GM10248 (cell line): ENCODE results near the gene GPR180.

Experiments used
- CTCF ChIA-PET: fragments of 300-600 bp; sonication (Branson Sonifier 250); formaldehyde crosslinking; extraction: SDS; loops from one replicate; lab custom pipeline; 2021; ENCODE audit warnings: antibody characterized with exemption; lab: Yijun Ruan, JAX
- POLR2A ChIA-PET: fragments of 350-650 bp; sonication (Branson Sonifier 250); formaldehyde crosslinking; extraction: SDS; loops from one replicate; lab custom pipeline; 2020; ENCODE audit warnings: antibody characterized with exemption; lab: Yijun Ruan, JAX
- DNase-seq: peaks from one replicate; pipeline ENCODE4 v3.0.0; 2012; ENCODE audit errors: extremely low spot score
- TF ChIP-seq, protein P1 (sequence below): IDR thresholded peaks from 2 replicates; pipeline ENCODE4 v1.5.1; 2012; ENCODE audit warnings: mild to moderate bottlenecking, low read depth; ENCODE audit errors: extremely low read depth, missing control alignments, control extremely low read depth

The GPR180 gene

DNA sequence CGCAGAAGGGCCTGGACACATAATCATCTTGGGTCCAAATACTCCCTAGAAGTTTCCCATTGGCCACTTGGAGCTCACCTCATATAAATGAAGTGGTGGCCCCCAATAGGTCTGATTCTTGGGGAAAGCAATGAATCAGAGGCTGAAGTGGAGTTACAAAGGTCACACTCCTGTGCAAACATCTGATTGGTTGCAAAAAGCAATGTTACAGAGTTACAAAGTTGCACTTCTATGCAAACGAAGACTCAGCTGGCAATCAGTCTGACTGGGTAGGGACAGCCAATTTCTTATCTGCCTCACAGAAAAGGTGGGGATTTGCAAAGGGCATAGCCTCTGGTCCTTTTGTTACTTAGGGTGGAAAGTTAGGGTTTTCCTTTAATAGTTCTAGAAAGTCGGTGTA is 1.8 kb upstream of the GPR180 start:
- TF ChIP-seq, protein P1, sequence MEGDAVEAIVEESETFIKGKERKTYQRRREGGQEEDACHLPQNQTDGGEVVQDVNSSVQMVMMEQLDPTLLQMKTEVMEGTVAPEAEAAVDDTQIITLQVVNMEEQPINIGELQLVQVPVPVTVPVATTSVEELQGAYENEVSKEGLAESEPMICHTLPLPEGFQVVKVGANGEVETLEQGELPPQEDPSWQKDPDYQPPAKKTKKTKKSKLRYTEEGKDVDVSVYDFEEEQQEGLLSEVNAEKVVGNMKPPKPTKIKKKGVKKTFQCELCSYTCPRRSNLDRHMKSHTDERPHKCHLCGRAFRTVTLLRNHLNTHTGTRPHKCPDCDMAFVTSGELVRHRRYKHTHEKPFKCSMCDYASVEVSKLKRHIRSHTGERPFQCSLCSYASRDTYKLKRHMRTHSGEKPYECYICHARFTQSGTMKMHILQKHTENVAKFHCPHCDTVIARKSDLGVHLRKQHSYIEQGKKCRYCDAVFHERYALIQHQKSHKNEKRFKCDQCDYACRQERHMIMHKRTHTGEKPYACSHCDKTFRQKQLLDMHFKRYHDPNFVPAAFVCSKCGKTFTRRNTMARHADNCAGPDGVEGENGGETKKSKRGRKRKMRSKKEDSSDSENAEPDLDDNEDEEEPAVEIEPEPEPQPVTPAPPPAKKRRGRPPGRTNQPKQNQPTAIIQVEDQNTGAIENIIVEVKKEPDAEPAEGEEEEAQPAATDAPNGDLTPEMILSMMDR: no peak
- no peak for DNase-seq
- ChIA-PET POLR2A (no interaction called here), CTCF (interaction anchor here (8.1 kb wide), 1 partner anchor 19 kb away, joined by 105 read pairs; no protein-coding TSS in a partner anchor)

DNA sequence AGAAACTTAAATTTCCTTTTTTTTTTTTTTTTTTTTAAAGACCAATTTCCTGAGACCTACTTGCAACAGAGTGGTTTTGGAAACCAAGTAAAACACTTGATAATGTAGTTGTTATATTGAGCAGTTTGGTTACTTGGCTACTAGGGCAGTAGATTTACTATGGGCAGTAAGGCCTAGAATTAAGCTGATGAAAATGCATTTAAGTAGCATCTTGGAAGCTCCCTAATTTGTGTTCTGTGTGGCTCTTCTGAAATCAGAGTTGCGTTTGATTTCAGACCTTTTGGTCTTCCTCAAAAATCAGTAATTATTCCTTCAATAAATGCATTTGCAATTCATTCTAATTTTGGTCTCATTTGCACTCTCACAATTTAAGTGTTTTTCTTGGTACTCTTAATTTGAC is 810 bp downstream of the GPR180 start:
- POLR2A ChIA-PET: interaction anchor here (2.0 kb wide), 1 partner anchor 15 kb away, joined by 4 read pairs; no protein-coding TSS in a partner anchor
- no peak for DNase-seq
- TF ChIP-seq, protein P1: no peak
- CTCF ChIA-PET: interaction anchor here (8.1 kb wide), 1 partner anchor 17 kb away, joined by 105 read pairs; no protein-coding TSS in a partner anchor

DNA sequence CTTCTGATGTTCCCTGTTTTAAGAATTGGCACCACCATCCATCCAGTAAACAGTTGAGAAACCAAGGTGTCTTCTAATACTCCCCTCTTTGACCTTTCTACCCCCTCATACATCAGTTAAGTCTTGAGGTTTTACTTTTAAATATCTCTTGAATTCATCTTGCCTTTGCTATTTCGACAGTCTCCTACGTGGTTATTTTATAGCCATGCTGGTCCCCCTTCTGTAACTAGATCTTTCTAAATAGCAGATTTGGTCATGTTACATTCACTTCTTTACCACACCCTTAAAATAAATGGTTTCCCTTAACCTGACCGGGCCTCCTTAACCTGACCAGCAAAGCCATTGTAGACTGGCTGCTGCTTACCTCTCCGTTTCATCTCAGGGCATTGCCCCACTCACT is 5.4 kb downstream of the GPR180 start:
- ChIA-PET POLR2A (no interaction called here), CTCF (interaction anchor here (8.1 kb wide), 1 partner anchor 12 kb away, joined by 105 read pairs; no protein-coding TSS in a partner anchor)
- TF ChIP-seq, protein P1: no peak
- DNase-seq: no peak

DNA sequence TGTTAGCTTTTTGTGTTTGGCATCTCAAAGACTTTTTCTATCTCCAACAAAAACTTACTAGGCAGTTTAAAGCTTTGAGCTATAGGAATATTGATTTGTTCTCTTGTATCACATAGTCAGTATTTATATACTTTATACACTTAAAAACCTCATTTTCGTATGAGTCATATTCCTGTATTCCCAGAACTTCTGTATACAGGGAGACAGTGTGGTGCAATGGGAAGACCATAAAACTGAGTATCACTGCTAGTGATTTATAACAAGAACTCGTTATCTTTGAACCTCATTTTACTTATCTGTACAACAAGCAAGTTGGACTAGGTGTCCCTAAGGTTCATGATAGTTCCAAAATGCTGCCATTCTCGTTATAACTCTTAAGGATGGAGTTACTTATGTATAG is 6.3 kb downstream of the GPR180 start:
- DNase-seq: no peak
- TF ChIP-seq, protein P1: no peak
- ChIA-PET POLR2A (no interaction called here), CTCF (interaction anchor here (2.0 kb wide), 1 partner anchor 9 kb away, joined by 12 read pairs; no protein-coding TSS in a partner anchor)

DNA sequence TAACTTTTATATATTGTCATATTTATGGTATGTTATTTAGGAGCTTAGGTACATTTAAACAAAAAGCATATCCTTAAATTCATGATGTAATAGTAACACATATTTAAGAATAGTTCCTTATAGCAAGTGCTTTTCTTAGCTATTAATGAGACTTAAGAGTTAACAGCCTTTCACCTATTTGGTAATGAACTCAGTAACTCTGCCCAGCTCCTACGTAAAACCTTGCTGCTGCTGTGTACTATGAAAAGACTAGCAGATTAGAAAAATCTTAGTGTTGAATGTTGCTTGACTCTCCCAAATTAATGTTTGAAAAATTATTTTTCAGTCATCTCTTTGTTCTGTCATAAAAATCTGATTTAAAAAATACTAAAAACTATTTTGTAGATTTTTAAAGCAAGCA is 6.9 kb downstream of the GPR180 start:
- CTCF ChIA-PET: interaction anchor here (1.0 to 2.0 kb wide), 3 partner anchors 9 to 173 kb away, joined by 3 to 12 read pairs (median 3); no protein-coding TSS in a partner anchor
- POLR2A ChIA-PET: no interaction called here
- TF ChIP-seq, protein P1: no peak
- no peak for DNase-seq

DNA sequence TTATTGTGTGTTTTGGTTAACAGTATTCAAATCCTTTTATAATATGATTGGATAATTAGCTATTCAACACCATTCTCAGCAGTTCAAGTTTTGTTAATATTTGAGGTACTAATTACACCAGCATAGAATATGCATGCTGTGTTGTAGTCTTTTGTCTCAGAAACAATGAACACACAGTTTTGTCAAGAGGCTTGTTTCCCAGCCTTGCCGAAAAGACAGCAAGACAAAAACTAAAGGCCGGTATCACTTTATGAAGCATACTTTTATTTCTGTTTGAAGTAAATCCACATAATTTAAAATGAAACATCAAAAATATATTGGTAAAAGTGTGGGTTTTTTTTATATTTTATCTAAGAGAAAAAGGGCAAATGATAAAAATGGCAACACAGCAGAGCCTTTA is 7.5 kb downstream of the GPR180 start:
- ChIA-PET POLR2A (no interaction called here), CTCF (interaction anchor here (1.0 to 2.0 kb wide), 3 partner anchors 8 to 174 kb away, joined by 3 to 12 read pairs (median 3); no protein-coding TSS in a partner anchor)
- TF ChIP-seq, protein P1: no peak
- DNase-seq: no peak

DNA sequence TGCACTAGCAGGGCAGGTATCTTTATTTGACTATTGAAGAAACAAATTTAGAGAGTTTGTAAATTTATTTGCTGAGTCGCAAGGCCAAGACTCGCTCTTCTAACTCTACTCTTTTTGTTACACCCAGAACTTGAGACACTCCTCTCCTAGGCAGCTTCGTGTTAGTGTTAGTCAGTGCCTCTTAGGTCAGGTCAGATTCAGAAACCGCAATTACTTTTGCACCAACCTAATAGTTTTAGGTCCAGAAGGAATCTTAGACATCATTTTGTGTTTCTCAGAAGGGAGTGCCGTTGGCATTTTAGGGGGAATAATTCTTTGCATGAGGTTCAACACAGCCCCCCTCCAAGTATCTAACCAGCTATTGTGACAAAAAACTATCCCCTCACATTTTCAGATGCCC is 8.8 kb downstream of the GPR180 start:
- TF ChIP-seq, protein P1: no peak
- POLR2A ChIA-PET: no interaction called here
- CTCF ChIA-PET: no interaction called here
- DNase-seq: no peak
